GM18868 (cell line): ENCODE data around the gene HSP90AB1.

Experiments used
- ATAC-seq: cut with Tn5 transposase; IDR thresholded peaks from one replicate; pipeline ENCODE4 v1.9.1; 2021; ENCODE audit warnings: mild to moderate bottlenecking, moderate library complexity; ENCODE audit not compliant: unreplicated experiment

Gene HSP90AB1

GRCh38 chr6:44235269-44235668 lies 11.6 kb upstream of the HSP90AB1 start:
- ATAC-seq: no peak

DNA sequence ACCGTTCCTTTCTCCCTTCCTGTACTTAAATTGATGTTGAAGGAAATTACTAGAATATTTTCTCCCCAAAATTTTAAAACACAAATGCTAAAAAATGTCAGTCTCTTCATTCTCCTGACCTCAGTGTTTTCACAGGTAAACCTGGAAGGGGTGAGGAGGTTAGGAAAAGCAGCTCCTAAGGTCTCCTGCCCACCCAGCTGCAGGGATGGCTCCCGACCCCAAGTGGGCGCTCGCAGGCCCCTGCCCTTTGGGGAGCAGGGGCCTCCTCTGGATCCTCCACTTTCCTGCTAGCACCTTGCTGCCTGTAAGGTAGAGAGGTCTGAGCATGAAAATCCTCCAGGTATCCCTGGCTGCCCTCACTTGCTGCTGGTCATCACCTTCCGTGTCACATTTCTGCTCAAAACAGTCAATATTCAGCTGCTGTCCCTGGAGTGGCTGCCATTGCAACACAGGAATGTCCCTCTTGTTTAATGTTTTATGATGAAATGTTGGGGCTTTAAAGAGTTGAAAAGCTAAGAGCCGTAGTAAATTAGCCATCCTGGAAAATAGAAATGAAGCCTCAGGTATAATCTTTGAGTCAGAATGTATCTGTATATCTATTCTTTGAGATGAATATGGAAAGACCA lies 10.9 kb upstream of the HSP90AB1 start:
- no peak for ATAC-seq

GRCh38 chr6:44237021-44237812 lies 9.7 kb upstream of the HSP90AB1 start:
- ATAC-seq: peak; percentile 65

DNA sequence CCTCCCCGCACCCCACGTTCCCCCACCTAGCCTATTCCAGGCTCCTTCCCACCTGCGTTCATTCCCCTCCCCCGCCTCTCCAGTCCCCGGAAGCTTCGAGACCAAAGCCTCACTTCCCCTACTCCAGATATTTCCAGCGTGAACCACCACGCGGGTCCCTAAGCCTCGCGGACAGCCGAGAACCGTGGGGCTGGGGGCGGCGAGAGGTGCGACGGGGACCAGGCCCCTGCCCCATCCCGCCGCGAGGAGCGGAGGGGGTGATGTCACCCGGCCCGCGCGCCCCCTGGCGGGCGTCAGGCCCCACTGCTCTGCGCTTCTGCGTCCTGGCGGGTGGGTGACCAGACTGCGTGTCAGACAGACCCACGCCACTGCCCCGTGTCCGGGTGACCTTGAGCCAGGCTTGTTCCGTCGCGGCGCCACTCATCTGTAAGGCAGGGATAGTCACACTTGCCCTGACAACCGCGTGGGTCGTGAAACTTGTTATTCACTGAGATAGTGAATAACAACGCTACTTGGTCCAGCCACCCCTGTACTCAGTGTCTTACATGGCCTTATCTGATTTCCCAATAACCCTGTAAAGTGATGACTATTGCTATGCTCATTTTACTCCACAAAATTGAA lies 9.0 kb upstream of the HSP90AB1 start:
- peak; percentile 82 for ATAC-seq

DNA sequence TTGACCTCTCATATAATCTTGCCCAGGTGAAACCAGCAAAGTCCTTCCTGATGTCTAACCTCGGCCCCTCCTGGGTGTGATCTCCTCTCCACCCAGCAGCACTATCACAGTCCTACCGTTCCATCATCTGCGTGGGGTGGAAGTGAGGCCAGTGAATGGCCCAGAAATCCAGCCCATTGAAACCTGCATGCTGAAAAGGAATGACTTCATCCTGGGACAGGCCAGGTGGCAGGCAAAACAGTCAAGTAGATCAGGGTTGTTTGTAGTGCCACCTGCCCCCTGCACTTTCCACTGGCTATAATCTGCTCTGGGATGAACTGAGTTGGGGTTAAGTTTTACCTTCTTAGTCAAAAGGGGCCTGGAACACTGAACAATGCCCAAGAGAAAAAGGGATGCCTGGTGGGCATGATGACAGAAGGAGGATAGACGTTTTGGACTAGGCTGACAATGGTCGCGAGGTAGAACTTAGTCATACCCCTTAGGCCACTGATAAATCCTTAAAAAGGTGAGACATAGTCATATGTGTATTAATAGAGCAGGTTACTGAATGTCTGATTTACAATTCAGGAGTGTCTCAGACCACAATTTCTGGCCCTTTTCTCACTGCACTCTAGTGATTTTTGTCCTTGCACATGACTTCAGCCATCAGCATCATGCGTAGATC lies 8.1 kb upstream of the HSP90AB1 start:
- ATAC-seq: no peak

DNA sequence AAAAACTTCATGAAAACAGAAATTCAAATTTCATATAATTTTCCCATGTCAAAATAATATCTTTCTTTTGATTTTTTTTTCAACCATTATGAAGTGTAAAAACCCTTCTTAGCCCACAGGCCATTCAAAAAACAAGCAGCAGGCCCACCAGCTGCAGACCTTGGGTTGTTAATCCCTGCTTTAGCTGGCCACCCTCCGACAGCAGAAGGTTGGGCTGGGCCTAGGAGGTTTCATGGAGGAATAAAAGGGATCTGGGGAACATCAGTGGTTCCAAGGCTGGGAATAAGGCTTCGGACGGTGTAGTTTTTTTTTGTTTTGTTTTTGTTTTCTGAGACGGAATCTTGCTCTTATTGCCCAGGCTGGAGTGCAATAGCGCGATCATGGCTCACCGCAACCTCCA lies 3.6 kb upstream of the HSP90AB1 start:
- ATAC-seq: no peak

DNA sequence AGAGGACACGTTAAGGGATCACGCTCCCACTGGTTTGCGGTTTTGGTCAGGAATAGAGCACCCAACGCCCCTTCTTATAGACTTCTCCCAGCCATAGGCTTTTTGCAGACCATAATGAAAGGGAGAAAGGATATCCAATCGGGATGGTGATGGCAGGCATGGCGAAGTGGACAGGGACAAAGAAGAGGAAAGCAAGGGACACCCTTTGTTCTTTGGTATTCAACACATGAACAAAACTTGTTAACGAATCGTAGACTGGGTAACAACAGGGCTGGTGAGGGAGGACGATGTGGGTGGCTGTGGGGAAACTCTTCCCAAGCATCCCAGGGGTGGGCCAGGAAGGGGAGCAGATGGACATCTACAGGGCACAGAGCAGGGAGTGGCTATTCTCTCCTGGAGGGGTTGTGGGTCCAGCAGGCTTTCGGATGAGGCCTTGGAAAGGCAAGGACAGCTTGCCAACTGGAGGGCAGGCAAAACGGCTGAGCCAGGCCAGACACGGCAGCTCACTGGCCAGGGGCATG lies 1.4 kb upstream of the HSP90AB1 start:
- ATAC-seq: no peak

DNA sequence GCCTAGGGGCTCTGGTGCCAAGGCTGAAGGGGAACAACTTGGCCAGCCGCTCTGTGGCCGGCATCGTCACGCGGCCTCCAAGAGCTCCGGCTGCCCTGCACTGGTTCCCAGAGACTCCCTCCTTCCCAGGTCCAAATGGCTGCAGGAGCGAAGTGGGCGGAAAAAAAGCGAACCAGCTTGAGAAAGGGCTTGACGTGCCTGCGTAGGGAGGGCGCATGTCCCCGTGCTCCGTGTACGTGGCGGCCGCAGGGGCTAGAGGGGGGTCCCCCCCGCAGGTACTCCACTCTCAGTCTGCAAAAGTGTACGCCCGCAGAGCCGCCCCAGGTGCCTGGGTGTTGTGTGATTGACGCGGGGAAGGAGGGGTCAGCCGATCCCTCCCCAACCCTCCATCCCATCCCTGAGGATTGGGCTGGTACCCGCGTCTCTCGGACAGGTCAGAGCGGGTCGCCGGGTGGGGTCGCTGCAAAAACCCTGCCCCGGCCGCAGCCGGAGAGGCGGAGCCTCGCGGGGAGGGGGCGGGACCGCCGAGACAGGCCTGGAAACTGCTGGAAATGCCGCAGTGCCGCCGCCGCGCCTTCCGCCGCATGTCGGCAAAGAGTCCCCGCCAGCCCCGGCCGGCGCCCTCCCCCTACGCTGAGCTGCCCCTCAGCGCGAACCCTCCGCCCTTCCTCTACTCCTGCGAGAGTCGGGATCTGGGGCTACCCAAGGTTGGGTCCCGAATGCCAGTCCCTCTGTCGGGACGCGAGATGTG lies 814 bp upstream of the HSP90AB1 start:
- ATAC-seq: peak; percentile 52

DNA sequence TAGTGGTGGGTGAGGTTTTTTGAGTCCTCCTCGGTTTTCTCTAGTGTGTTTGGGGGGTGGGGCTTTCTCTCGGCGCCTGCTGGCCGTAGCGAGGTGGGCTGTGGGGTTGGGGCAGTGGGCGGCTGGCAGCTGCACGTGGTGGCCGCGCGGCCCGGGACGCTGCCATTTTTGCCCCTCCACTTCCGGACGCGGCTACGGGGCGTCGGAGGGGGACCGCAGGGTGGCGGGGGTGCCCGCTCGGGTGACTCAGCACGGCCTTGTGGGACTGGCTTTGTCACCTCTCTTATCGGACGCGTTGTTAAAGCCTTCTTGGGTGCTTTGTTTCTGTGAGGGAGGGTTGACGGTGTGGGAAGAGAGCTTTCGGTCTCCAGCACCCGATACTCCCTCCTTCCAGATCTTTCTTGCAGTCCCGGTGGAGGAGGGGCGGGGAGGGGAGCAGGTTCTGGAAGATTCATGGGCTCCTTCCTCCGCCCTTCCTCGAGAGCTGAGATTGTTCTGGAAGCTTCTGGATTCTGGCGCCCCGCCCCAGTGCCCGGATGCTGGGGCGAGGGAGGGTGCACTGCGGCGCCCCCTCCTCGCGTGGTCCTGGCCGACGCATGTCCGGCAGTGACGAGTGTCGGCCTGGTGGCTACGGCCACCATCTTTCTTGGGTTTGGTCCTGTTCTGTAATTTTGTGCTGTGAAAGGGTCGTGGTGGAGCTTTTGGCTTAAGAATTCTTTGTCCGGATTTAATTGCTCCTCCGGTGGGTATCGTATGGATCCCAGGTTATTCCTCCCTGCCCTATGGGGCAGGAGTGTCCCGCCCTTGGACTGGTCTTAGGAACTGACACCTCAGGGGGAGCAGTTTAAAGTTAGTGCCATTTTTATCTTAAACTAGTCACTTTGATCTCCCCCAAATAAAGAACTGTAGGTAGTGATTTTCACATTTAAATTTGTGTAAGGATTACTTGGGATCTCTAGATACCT lies 719 bp downstream of the HSP90AB1 start:
- ATAC-seq: peak; percentile 25

GRCh38 chr6:44248579-44248978 lies 1.7 kb downstream of the HSP90AB1 start:
- ATAC-seq: no peak

- ATAC-seq: no peak
Measured at GRCh38 chr6:44249082-44249748, 2.3 kb downstream of the HSP90AB1 start.

DNA sequence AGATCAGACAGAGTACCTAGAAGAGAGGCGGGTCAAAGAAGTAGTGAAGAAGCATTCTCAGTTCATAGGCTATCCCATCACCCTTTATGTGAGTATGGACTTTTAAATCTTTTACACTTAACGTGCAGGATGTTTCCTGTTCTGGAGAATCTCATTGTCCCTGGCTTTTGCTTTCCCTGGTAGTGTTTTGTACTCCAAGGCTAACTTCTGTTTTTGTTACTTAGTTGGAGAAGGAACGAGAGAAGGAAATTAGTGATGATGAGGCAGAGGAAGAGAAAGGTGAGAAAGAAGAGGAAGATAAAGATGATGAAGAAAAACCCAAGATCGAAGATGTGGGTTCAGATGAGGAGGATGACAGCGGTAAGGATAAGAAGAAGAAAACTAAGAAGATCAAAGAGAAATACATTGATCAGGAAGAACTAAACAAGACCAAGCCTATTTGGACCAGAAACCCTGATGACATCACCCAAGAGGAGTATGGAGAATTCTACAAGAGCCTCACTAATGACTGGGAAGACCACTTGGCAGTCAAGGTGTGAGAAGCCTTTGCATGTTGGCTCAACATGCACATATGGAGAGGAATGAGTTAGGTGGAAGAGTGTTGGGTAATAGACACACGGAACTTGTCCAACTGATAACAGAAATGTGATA lies 3.3 kb downstream of the HSP90AB1 start:
- no peak for ATAC-seq

DNA sequence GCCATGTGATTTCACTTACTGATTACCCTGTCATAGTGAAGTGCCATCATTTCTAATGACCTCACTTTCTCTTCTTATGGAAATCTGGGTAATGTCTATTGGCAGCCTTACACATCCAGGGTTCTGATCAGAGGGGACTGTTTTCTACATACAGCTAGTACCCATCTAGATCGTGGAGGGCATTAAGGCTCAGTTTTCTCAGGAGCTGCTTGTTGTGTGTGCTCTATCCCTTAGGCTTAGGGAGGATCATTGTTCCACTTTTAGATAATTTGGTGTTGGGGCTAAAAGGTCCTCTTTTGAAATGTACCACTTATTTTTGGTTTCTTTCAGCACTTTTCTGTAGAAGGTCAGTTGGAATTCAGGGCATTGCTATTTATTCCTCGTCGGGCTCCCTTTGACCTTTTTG lies 3.8 kb downstream of the HSP90AB1 start:
- ATAC-seq: no peak

DNA sequence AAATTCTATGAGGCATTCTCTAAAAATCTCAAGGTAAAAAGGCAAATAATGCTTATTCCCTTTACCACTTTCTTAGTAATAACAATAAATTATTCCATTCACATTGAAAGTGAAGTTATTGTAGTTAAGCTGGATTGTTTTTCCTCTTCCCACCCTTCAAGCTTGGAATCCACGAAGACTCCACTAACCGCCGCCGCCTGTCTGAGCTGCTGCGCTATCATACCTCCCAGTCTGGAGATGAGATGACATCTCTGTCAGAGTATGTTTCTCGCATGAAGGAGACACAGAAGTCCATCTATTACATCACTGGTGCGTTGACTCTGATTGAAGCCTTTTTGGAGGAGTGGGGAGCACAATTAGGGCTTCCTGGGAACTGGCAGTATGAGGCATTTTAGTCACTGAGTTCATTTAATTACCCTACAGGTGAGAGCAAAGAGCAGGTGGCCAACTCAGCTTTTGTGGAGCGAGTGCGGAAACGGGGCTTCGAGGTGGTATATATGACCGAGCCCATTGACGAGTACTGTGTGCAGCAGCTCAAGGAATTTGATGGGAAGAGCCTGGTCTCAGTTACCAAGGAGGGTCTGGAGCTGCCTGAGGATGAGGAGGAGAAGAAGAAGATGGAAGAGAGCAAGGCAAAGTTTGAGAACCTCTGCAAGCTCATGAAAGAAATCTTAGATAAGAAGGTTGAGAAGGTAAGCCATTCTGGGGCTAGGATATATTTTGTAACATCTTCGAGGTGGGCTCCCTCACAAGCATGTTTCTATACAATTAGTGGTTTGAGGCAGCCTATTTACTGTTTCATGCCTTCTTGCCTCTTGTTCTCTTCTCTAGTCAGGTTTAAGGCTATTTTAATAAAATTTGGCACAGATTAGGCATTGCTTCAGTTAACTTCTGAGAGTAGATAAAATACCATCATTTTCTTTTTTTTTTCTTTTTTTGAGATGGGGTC lies 4.9 kb downstream of the HSP90AB1 start:
- ATAC-seq: no peak

- ATAC-seq: no peak
Measured at GRCh38 chr6:44253307-44254101, 6.6 kb downstream of the HSP90AB1 start.
